ENCODE measurements around the gene PLCH2.

DNA sequence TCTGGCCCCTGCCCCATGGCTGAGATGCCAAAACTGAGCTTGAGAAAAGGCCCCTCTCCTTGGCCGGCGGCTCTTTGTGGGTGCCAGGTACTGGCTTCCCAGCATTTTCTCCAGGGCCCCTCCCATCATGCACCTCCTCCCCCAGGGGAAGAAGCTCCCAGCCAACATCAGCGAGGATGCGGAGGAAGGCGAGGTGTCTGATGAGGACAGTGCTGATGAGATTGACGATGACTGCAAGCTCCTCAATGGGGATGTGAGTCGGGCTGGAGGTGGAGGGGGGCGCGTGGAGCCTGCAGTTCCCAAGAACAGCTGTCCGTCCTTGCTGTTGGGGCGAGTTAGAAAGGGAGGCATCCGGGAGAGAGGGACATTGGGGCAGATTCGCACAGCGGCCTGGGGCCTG, 13.5 kb downstream of the PLCH2 start:
- TF ChIP-seq EZH2 (IDR thresholded peaks at IDR 0.05; ENCODE audit: borderline replicate concordance, low read length): no peak
- TF ChIP-seq CTCF (conservative IDR thresholded peaks at IDR 0.05 in 1 of 2, IDR thresholded peaks at IDR 0.05 in 1 of 2; ENCODE audit: extremely low read depth in 1 of 2, insufficient read depth in 1 of 2, low read depth in 1 of 2, low read length in 2 of 2): no peak
